Osteocyte (in vitro differentiated cells): ENCODE measurements around the gene KCNJ5. TPM values are rescaled to one million over a fixed set of nuclear protein-coding genes. Genes with fewer than 3 reads are reported as not detected.
A peak's percentile ranks its signal among the peaks of the same experiment; 100 is the strongest.

Experiments
- DNase-seq: peaks from one replicate; pipeline ENCODE4 v3.0.0; 2021; ENCODE audit warnings: mixed read lengths; ENCODE audit not compliant: unreplicated experiment; ENCODE audit errors: extremely low spot score
- H3K27ac Mint-ChIP-seq: one replicate; pipeline ENCODE4 v1.8.0; 2021; ENCODE audit warnings: mild to moderate bottlenecking, mixed read lengths; ENCODE audit not compliant: unreplicated experiment
- H3K27me3 Mint-ChIP-seq: one replicate; pipeline ENCODE4 v1.8.0; 2021; ENCODE audit warnings: mixed read lengths; ENCODE audit not compliant: unreplicated experiment
- H3K36me3 Mint-ChIP-seq: one replicate; pipeline ENCODE4 v1.8.0; 2021; ENCODE audit warnings: mixed read lengths; ENCODE audit not compliant: unreplicated experiment
- H3K4me1 Mint-ChIP-seq: one replicate; pipeline ENCODE4 v1.8.0; 2021; ENCODE audit warnings: mixed read lengths; ENCODE audit not compliant: unreplicated experiment
- H3K4me3 Mint-ChIP-seq: one replicate; pipeline ENCODE4 v1.8.0; 2021; ENCODE audit warnings: mild to moderate bottlenecking, moderate library complexity, mixed read lengths; ENCODE audit not compliant: unreplicated experiment
- H3K9me3 Mint-ChIP-seq: one replicate; pipeline ENCODE4 v1.8.0; 2021; ENCODE audit warnings: mixed read lengths; ENCODE audit not compliant: unreplicated experiment
- CTCF ChIP-seq: fragments of 200-600 bp; sonication (generic); IDR thresholded peaks from 2 replicates; pipeline ENCODE4 v1.5.0; 2021; ENCODE audit warnings: antibody characterized with exemption, mild to moderate bottlenecking, moderate library complexity
- total RNA-seq: library from RNA; stranded (reverse); gene quantifications from 2 replicates; pipeline ENCODE4 v1.2.1, GENCODE V29; 2021

KCNJ5 gene
- total RNA-seq, 1 donor from 2014 or later, result not detected

GRCh38 chr11:128890216-128890542 is 977 bp upstream of the KCNJ5 start:
- Mint-ChIP-seq H3K27ac (no peak overlapping the region), H3K4me3 (peak overlapping the region; percentile 74), H3K36me3 (no peaks in the 10 kb centered on the region), H3K27me3 (peaks cover 44% of the 10 kb centered on the region), H3K4me1 (peaks cover 1% of the 10 kb centered on the region), H3K9me3 (no peaks in the 10 kb centered on the region)
- TF ChIP-seq CTCF, result no peak
- no peak for DNase-seq

GRCh38 chr11:128891913-128892398 is 800 bp downstream of the KCNJ5 start:
- H3K36me3 Mint-ChIP-seq, result no peaks in the 10 kb centered on the region
- no peak for DNase-seq
- H3K27ac Mint-ChIP-seq, result no peak overlapping the region
- H3K4me3 Mint-ChIP-seq, result peak overlapping the region; percentile 44
- peaks cover 31% of the 10 kb centered on the region for H3K27me3 Mint-ChIP-seq
- no peak for TF ChIP-seq CTCF
- H3K4me1 Mint-ChIP-seq, result peaks cover 4% of the 10 kb centered on the region
- H3K9me3 Mint-ChIP-seq, result no peaks in the 10 kb centered on the region

GRCh38 chr11:128892866-128893565 is 1.9 kb downstream of the KCNJ5 start:
- Mint-ChIP-seq H3K4me1 (peaks cover 4% of the 10 kb centered on the region), H3K27me3 (peaks cover 29% of the 10 kb centered on the region), H3K4me3 (no peak overlapping the region), H3K27ac (no peak overlapping the region), H3K36me3 (no peaks in the 10 kb centered on the region), H3K9me3 (no peaks in the 10 kb centered on the region)
- no peak for TF ChIP-seq CTCF
- no peak for DNase-seq

- Mint-ChIP-seq H3K27ac (no peak overlapping the region), H3K27me3 (peaks cover 30% of the 10 kb centered on the region), H3K4me1 (peaks cover 4% of the 10 kb centered on the region), H3K4me3 (no peak overlapping the region), H3K9me3 (no peaks in the 10 kb centered on the region), H3K36me3 (no peaks in the 10 kb centered on the region)
- DNase-seq, result no peak
- no peak for TF ChIP-seq CTCF
Measured at GRCh38 chr11:128893578-128894285, 2.6 kb downstream of the KCNJ5 start.

- Mint-ChIP-seq H3K27ac (no peak overlapping the region), H3K36me3 (no peaks in the 10 kb centered on the region), H3K27me3 (peaks cover 32% of the 10 kb centered on the region), H3K4me1 (peaks cover 4% of the 10 kb centered on the region), H3K9me3 (no peaks in the 10 kb centered on the region), H3K4me3 (no peak overlapping the region)
- no peak for DNase-seq
- TF ChIP-seq CTCF, result no peak
Measured at GRCh38 chr11:128894286-128894681, 3.1 kb downstream of the KCNJ5 start.
